ENCODE measurements around the gene FARP2.

DNA sequence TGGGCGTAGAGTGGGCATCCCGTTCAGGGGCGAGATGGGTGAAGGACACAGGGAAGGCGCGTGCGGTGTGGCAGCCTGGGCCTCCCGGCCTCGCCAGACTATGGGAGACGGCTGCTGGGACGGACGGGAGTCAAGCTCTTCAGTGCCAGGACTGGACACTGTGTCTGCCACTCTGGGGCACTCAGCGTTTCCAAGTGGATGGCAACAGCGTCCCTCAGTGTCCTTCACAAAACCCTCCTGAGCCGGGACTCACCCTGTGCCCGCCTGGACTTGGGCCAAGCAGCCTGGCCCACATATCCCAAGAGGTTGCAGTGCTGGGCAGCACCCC, 186.2 kb downstream of the FARP2 start:
- no peak for TF ChIP-seq CTCF (conservative IDR thresholded peaks at IDR 0.05)
- TF ChIP-seq EZH2 (IDR thresholded peaks at IDR 0.05; ENCODE audit: low read depth): no peak

Data from PC-9 (cell line).